Mesothelial cell of epicardium (in vitro differentiated cells): ENCODE measurements around the gene AKAP13. TPM values are rescaled to one million over a fixed set of nuclear protein-coding genes. Genes with fewer than 3 reads are reported as not detected.

Experiments used
- DNase-seq, 2 experiments: peaks; one replicate each; pipeline ENCODE4 v3.0.0; 2021; ENCODE audit warnings: low spot score in 2 of 2; ENCODE audit not compliant: unreplicated experiment in 2 of 2
- H3K27ac Mint-ChIP-seq: 2 replicates; pipeline ENCODE4 v1.8.0; 2021; ENCODE audit warnings: mixed read lengths
- H3K27me3 Mint-ChIP-seq: 2 replicates; pipeline ENCODE4 v1.8.0; 2021; ENCODE audit warnings: low read depth, mixed read lengths
- H3K36me3 Mint-ChIP-seq: 2 replicates; pipeline ENCODE4 v1.8.0; 2021; ENCODE audit warnings: mixed read lengths
- H3K4me1 Mint-ChIP-seq: 2 replicates; pipeline ENCODE4 v1.8.0; 2021; ENCODE audit warnings: mixed read lengths
- H3K4me3 Mint-ChIP-seq: 2 replicates; pipeline ENCODE4 v1.8.0; 2021; ENCODE audit warnings: mild to moderate bottlenecking, moderate library complexity, mixed read lengths
- H3K9me3 Mint-ChIP-seq: 2 replicates; pipeline ENCODE4 v1.8.0; 2021; ENCODE audit warnings: mixed read lengths
- CTCF ChIP-seq: fragments of 200-600 bp; sonication (generic); IDR thresholded peaks from one replicate; pipeline ENCODE4 v1.5.0; 2021; ENCODE audit warnings: antibody characterized with exemption; ENCODE audit not compliant: unreplicated experiment
- total RNA-seq: library from RNA; stranded (reverse); gene quantifications from 3 replicates; pipeline ENCODE4 v1.2.1, GENCODE V29; 2021

Gene AKAP13
- total RNA-seq, 1 donor from 2014 or later = 109 TPM

GRCh38 chr15:85745525-85746150 is 365.2 kb downstream of the AKAP13 start:
- H3K9me3 Mint-ChIP-seq = no peaks in the 10 kb centered on the region
- no peak for TF ChIP-seq CTCF
- no peak overlapping the region for H3K27ac Mint-ChIP-seq
- H3K27me3 Mint-ChIP-seq = no peaks in the 10 kb centered on the region
- DNase-seq = no peak
- H3K36me3 Mint-ChIP-seq = peaks cover 29% of the 10 kb centered on the region
- no peak overlapping the region for H3K4me3 Mint-ChIP-seq
- H3K4me1 Mint-ChIP-seq = peaks cover 4% of the 10 kb centered on the region

- Mint-ChIP-seq H3K27me3 (no peaks in the 10 kb centered on the region), H3K27ac (no peak overlapping the region)
- no peak for TF ChIP-seq CTCF
Measured at GRCh38 chr15:85746641-85747040, 366.2 kb downstream of the AKAP13 start.

GRCh38 chr15:85748176-85748575 is 367.8 kb downstream of the AKAP13 start:
- peaks cover 31% of the 10 kb centered on the region for H3K36me3 Mint-ChIP-seq
- peaks cover 21% of the 10 kb centered on the region for H3K4me1 Mint-ChIP-seq
- H3K9me3 Mint-ChIP-seq = no peaks in the 10 kb centered on the region
- H3K27me3 Mint-ChIP-seq = no peaks in the 10 kb centered on the region
- no peak for TF ChIP-seq CTCF
- no peak overlapping the region for H3K4me3 Mint-ChIP-seq
- H3K27ac Mint-ChIP-seq = no peak overlapping the region
- no peak for DNase-seq

More at GRCh38 chr15:85746641-85747040, 366.2 kb downstream of the AKAP13 start:
- H3K9me3 Mint-ChIP-seq = no peaks in the 10 kb centered on the region
- H3K4me3 Mint-ChIP-seq = no peak overlapping the region
- no peak for DNase-seq
- H3K4me1 Mint-ChIP-seq = peaks cover 13% of the 10 kb centered on the region
- peaks cover 29% of the 10 kb centered on the region for H3K36me3 Mint-ChIP-seq

GRCh38 chr15:85748729-85749128 is 368.3 kb downstream of the AKAP13 start:
- Mint-ChIP-seq H3K27ac (no peak overlapping the region), H3K9me3 (no peaks in the 10 kb centered on the region), H3K36me3 (peaks cover 27% of the 10 kb centered on the region), H3K4me3 (no peak overlapping the region), H3K4me1 (peaks cover 21% of the 10 kb centered on the region), H3K27me3 (no peaks in the 10 kb centered on the region)
- no peak for TF ChIP-seq CTCF
- no peak for DNase-seq

GRCh38 chr15:85749261-85750151 is 369.1 kb downstream of the AKAP13 start:
- TF ChIP-seq CTCF = no peak
- peaks cover 23% of the 10 kb centered on the region for H3K36me3 Mint-ChIP-seq
- H3K27ac Mint-ChIP-seq = peak overlapping the region; percentile 79
- H3K4me3 Mint-ChIP-seq = no peak overlapping the region
- H3K4me1 Mint-ChIP-seq = peaks cover 21% of the 10 kb centered on the region
- DNase-seq = no peak
- H3K27me3 Mint-ChIP-seq = no peaks in the 10 kb centered on the region
- H3K9me3 Mint-ChIP-seq = no peaks in the 10 kb centered on the region
